ENCODE measurements around the gene GNG12.
A peak's percentile ranks its signal among the peaks of the same experiment; 100 is the strongest.

Gene GNG12

GRCh38 chr1:67834246-67834877 lies 1.1 kb upstream of the GNG12 start:
- H3K4me3 ChIP-seq = no peak overlapping the region
- H3K9me3 ChIP-seq (replicated peaks in 1 of 11) = no peaks in the 10 kb centered on the region
- H3K27me3 ChIP-seq = peaks cover 11 to 54% (median 47%) of the 10 kb centered on the region in 11 experiments
- H3K4me2 ChIP-seq = peak overlapping the region in 9 of 11 experiments; percentile 16 to 99 (median 96); a peak in 17 of 22 replicates
- no peak overlapping the region for H3K27ac ChIP-seq
- no peak for TF ChIP-seq Cebpa-rat (IDR thresholded peaks at IDR 0.05)
- H3K36me3 ChIP-seq = no peaks in the 10 kb centered on the region
- H3K4me1 ChIP-seq = peaks cover 10 to 47% (median 36%) of the 10 kb centered on the region in 10 experiments; a peak in 19 of 20 replicates
- H4K20me1 ChIP-seq = no peaks in the 10 kb centered on the region; a peak in 1 of 22 replicates
- no peak overlapping the region for H3K9ac ChIP-seq

GRCh38 chr1:67833602-67833940 lies 304 bp upstream of the GNG12 start:
- Histone ChIP-seq H3K9ac (peak overlapping the region; percentile 51 to 83 (median 76); a peak in 19 of 22 replicates), H3K36me3 (no peaks in the 10 kb centered on the region), H3K4me1 (peaks cover 10 to 47% (median 36%) of the 10 kb centered on the region in 10 experiments; a peak in 19 of 20 replicates), H3K4me3 (peak overlapping the region; percentile 68 to 93 (median 77)), H3K9me3 (replicated peaks in 1 of 11) (no peaks in the 10 kb centered on the region), H3K4me2 (peak overlapping the region; percentile 85 to 100 (median 96)), H3K27ac (peak overlapping the region in 1 of 11 experiments; percentile 69; a peak in 1 of 22 replicates), H3K27me3 (peaks cover 11 to 54% (median 47%) of the 10 kb centered on the region in 11 experiments), H4K20me1 (no peaks in the 10 kb centered on the region; a peak in 1 of 22 replicates)
- no peak for TF ChIP-seq Cebpa-rat (IDR thresholded peaks at IDR 0.05)

DNA sequence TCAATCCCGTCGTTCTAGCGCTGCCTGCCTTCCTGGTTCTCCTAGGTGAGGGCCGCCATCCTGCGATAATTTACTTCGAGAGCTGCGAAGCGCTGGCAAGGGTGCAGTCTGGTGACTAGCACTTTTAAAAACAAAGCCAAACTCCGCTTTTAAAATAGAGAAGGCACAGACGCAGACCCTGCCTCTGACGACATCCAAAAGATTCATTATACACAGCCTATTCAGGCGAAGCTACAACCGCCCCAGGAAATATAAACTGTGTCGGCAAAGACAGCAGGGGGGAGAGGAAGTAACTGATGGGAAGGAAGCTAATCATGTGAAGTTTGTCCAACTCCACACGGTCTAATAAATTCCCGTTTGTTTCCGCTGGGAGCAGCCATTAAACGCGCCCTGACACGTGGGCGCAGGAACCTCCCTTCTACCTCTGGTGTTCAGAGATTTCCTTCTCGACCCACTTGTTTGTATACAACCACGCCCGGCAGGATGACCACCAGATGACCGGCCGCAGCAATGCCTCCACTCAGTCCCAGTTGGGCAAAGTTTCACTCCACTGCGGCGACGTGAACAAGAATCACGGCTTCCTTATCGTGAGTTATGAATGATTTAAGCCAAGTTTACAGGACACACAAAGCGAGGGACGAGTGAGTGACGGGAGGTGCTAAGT lies 1.3 kb downstream of the GNG12 start:
- peaks cover 11 to 54% (median 47%) of the 10 kb centered on the region in 11 experiments for H3K27me3 ChIP-seq
- H3K9me3 ChIP-seq (replicated peaks in 1 of 11) = no peaks in the 10 kb centered on the region
- H4K20me1 ChIP-seq = no peaks in the 10 kb centered on the region; a peak in 1 of 22 replicates
- peak overlapping the region in 10 of 11 experiments; percentile 8 to 69 (median 46); a peak in 20 of 22 replicates for H3K27ac ChIP-seq
- H3K9ac ChIP-seq = peak overlapping the region; percentile 51 to 83 (median 76)
- H3K4me2 ChIP-seq = peak overlapping the region; percentile 85 to 100 (median 96)
- H3K4me1 ChIP-seq = peaks cover 10 to 40% (median 36%) of the 10 kb centered on the region in 10 experiments; a peak in 19 of 20 replicates
- H3K4me3 ChIP-seq = peak overlapping the region; percentile 68 to 93 (median 77)
- H3K36me3 ChIP-seq = no peaks in the 10 kb centered on the region
- no peak for TF ChIP-seq Cebpa-rat (IDR thresholded peaks at IDR 0.05)

- Histone ChIP-seq H3K27ac (peak overlapping the region in 9 of 11 experiments; percentile 8 to 69 (median 48); a peak in 15 of 22 replicates), H3K4me3 (peak overlapping the region; percentile 68 to 93 (median 77)), H3K36me3 (no peaks in the 10 kb centered on the region), H3K9me3 (replicated peaks in 1 of 11) (no peaks in the 10 kb centered on the region), H4K20me1 (no peaks in the 10 kb centered on the region; a peak in 1 of 22 replicates), H3K27me3 (peaks cover 11 to 54% (median 47%) of the 10 kb centered on the region in 11 experiments), H3K9ac (peak overlapping the region; percentile 51 to 83 (median 76); a peak in 18 of 22 replicates), H3K4me2 (peak overlapping the region; percentile 85 to 100 (median 96)), H3K4me1 (peaks cover 10 to 40% (median 36%) of the 10 kb centered on the region in 10 experiments; a peak in 19 of 20 replicates)
- no peak for TF ChIP-seq Cebpa-rat (IDR thresholded peaks at IDR 0.05)
These were observed 2.1 kb downstream of the GNG12 start for GRCh38 chr1:67830928-67831830.

DNA sequence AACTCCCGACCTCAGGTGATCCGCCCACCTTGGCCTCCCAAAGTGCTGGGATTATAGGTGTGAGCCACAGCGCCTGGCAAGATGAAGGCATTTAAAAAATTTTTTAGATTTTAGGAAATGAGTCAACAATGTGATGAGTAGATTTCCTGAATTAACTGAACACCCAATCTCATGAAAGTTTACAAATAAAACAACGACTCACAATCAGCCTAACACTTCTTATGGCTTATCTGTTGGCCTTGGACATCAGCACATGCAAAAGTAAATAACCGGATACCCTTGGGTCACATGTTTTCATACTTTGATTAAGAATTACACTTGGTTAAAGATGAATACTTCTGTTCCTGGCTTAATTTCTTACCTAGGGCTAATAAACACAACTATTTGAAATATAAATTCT lies 3.0 kb downstream of the GNG12 start:
- peaks cover 0 to 5% (median 0%) of the 10 kb centered on the region in 11 experiments; a peak in 2 of 22 replicates for H4K20me1 ChIP-seq
- no peaks in the 10 kb centered on the region for H3K9me3 ChIP-seq (replicated peaks in 1 of 11)
- H3K4me3 ChIP-seq = no peak overlapping the region
- H3K27ac ChIP-seq = no peak overlapping the region
- H3K27me3 ChIP-seq = peaks cover 11 to 51% (median 44%) of the 10 kb centered on the region in 11 experiments
- H3K36me3 ChIP-seq = no peaks in the 10 kb centered on the region
- H3K9ac ChIP-seq = no peak overlapping the region
- peak overlapping the region in 1 of 11 experiments; percentile 99; a peak in 1 of 22 replicates for H3K4me2 ChIP-seq
- TF ChIP-seq Cebpa-rat (IDR thresholded peaks at IDR 0.05) = no peak
- H3K4me1 ChIP-seq = peaks cover 10 to 40% (median 36%) of the 10 kb centered on the region in 10 experiments; a peak in 19 of 20 replicates

GRCh38 chr1:67827688-67828087 lies 5.6 kb downstream of the GNG12 start:
- Histone ChIP-seq H3K27ac (no peak overlapping the region), H3K36me3 (no peaks in the 10 kb centered on the region), H3K9ac (no peak overlapping the region), H4K20me1 (peaks cover 0 to 8% (median 0%) of the 10 kb centered on the region in 11 experiments; a peak in 1 of 22 replicates), H3K4me2 (no peak overlapping the region), H3K4me1 (peaks cover 10 to 23% (median 19%) of the 10 kb centered on the region in 10 experiments; a peak in 19 of 20 replicates), H3K9me3 (replicated peaks in 1 of 11) (no peaks in the 10 kb centered on the region), H3K27me3 (peaks cover 0 to 28% (median 22%) of the 10 kb centered on the region in 11 experiments; a peak in 20 of 22 replicates), H3K4me3 (no peak overlapping the region)
- no peak for TF ChIP-seq Cebpa-rat (IDR thresholded peaks at IDR 0.05)

DNA sequence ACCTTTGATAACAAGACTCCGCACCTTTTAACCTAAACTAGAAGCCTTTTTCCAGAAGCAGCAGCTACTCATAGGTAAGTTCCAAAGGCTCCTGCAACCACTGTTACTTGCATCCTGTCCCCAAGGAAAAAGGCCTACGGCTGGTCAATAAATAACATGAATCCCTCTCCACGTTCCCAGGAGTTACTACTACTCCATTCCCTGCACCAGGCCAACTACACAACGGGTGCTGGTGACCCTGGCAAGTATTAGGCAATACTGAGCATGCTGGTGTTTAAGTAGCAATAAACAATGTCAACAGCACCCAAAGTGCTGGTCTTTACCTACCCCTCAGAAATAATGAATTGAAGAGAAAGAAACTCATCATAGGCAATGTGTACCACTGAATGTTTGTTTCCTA lies 7.7 kb downstream of the GNG12 start:
- no peak overlapping the region for H3K9ac ChIP-seq
- no peak for TF ChIP-seq Cebpa-rat (IDR thresholded peaks at IDR 0.05)
- peaks cover 0 to 7% (median 1%) of the 10 kb centered on the region in 11 experiments; a peak in 11 of 22 replicates for H3K27me3 ChIP-seq
- H3K36me3 ChIP-seq = no peaks in the 10 kb centered on the region
- H3K27ac ChIP-seq = no peak overlapping the region
- H3K9me3 ChIP-seq (replicated peaks in 1 of 11) = no peaks in the 10 kb centered on the region
- no peak overlapping the region for H3K4me3 ChIP-seq
- H3K4me1 ChIP-seq = peaks cover 0 to 2% (median 0%) of the 10 kb centered on the region in 10 experiments; a peak in 4 of 20 replicates
- H3K4me2 ChIP-seq = no peak overlapping the region
- H4K20me1 ChIP-seq = peaks cover 0 to 8% (median 0%) of the 10 kb centered on the region in 11 experiments; a peak in 1 of 22 replicates

DNA sequence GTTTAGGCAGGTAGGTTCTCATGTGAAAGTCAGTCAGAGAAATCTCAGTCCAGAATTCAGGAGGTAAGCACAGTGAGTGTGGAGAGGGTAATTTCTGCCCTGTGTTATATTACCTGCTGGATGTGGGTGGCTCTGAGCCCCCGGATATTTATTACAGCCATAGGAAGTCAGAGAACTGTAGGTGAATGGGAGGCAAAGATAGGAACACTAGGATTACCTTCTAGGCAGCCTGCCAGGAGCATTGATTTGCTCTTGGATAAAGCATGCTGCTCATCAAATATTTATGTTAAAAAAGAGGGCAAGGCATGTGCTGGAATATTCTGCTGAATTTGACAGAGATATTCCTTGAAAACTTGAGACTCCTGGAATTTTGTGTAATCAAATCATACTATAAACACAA lies 8.5 kb downstream of the GNG12 start:
- H3K27ac ChIP-seq = no peak overlapping the region
- H4K20me1 ChIP-seq = peaks cover 0 to 8% (median 0%) of the 10 kb centered on the region in 11 experiments; a peak in 1 of 22 replicates
- no peak overlapping the region for H3K4me3 ChIP-seq
- H3K36me3 ChIP-seq = no peaks in the 10 kb centered on the region
- H3K4me1 ChIP-seq = no peaks in the 10 kb centered on the region; a peak in 1 of 20 replicates
- no peak overlapping the region for H3K9ac ChIP-seq
- no peak for TF ChIP-seq Cebpa-rat (IDR thresholded peaks at IDR 0.05)
- no peak overlapping the region for H3K4me2 ChIP-seq
- H3K9me3 ChIP-seq (replicated peaks in 1 of 11) = no peaks in the 10 kb centered on the region
- H3K27me3 ChIP-seq = no peaks in the 10 kb centered on the region
